IMR-90 (cell line): ENCODE data around the gene TM4SF1. TPM values are rescaled to one million over a fixed set of nuclear protein-coding genes. Genes with fewer than 3 reads are reported as not detected.

ENCODE experiments used
- ATAC-seq: fragments of 200-7000 bp; cut with Tn5 transposase; 2 replicates; pipeline ENCODE4 v1.9.1; 2020; ENCODE audit warnings: low read depth, mild to moderate bottlenecking, moderate library complexity
- BruUV-seq: library from RNA; stranded (reverse); fragments of 400-500 nt; replicated peaks from 2 replicates; lab custom pipeline; 2021; lab: Mats Ljungman, UMichigan
- CTCF ChIA-PET: fragments of 300-600 bp; formaldehyde crosslinking; extraction: SDS; loops from one replicate; lab custom pipeline; 2021; ENCODE audit warnings: antibody characterized with exemption; lab: Yijun Ruan, JAX
- POLR2A ChIA-PET: fragments of 300-600 bp; sonication (Branson Sonifier 250); formaldehyde crosslinking; loops from one replicate; lab custom pipeline; 2022; ENCODE audit warnings: antibody characterized with exemption; ENCODE audit not compliant: unreplicated experiment; lab: Charles Lee
- DNase-seq: peaks from one replicate; pipeline ENCODE4 v3.0.0; 2013
- H2AFZ ChIP-seq: replicated peaks from 2 replicates; pipeline ENCODE3; 2013; ENCODE audit warnings: low read length, mild to moderate bottlenecking; ENCODE audit not compliant: poor library complexity
- H2AK5ac ChIP-seq: 2 replicates; pipeline ENCODE4 v1.6.1; 2013; ENCODE audit warnings: low read depth, low read length, inconsistent platforms
- H2AK9ac ChIP-seq: replicated peaks from 2 replicates; pipeline ENCODE3; 2013; ENCODE audit warnings: mild to moderate bottlenecking, low read depth, low read length, moderate library complexity; ENCODE audit not compliant: poor library complexity
- H2BK120ac ChIP-seq: 2 replicates; pipeline ENCODE4 v1.6.1; 2013; ENCODE audit warnings: low read depth, low read length, inconsistent platforms
- H2BK15ac ChIP-seq: 3 replicates; pipeline ENCODE4 v1.6.1; 2013; ENCODE audit warnings: low read depth, low read length, inconsistent platforms
- H2BK20ac ChIP-seq: 2 replicates; pipeline ENCODE4 v1.6.1; 2013; ENCODE audit warnings: low read depth, mild to moderate bottlenecking, inconsistent platforms, low read length, moderate library complexity
- H2BK5ac ChIP-seq: 2 replicates; pipeline ENCODE4 v1.6.1; 2013; ENCODE audit warnings: mild to moderate bottlenecking, low read depth, low read length, inconsistent platforms; ENCODE audit not compliant: poor library complexity, severe bottlenecking
- H3K14ac ChIP-seq: replicated peaks from 2 replicates; pipeline ENCODE4 v1.6.1; 2013; ENCODE audit warnings: low read depth, low read length, inconsistent platforms
- H3K18ac ChIP-seq: 2 replicates; pipeline ENCODE4 v1.6.1; 2013; ENCODE audit warnings: low read depth, low read length, control low read depth
- H3K23ac ChIP-seq: 2 replicates; pipeline ENCODE4 v1.6.1; 2013; ENCODE audit warnings: low read depth, low read length, inconsistent platforms
- H3K27ac ChIP-seq: 2 replicates; pipeline ENCODE4 v1.5.1; 2013; ENCODE audit warnings: mild to moderate bottlenecking, control low read depth, low read length; ENCODE audit not compliant: insufficient read depth
- H3K27me3 ChIP-seq: 2 replicates; pipeline ENCODE4 v1.6.1; 2013; ENCODE audit warnings: low read length; ENCODE audit not compliant: control insufficient read depth, insufficient read depth
- H3K36me3 ChIP-seq: 2 replicates; pipeline ENCODE4 v1.6.1; 2013; ENCODE audit warnings: low read length, mixed read lengths; ENCODE audit not compliant: control insufficient read depth, insufficient read depth
- H3K4ac ChIP-seq: 2 replicates; pipeline ENCODE4 v1.6.1; 2013; ENCODE audit warnings: low read depth, low read length, inconsistent platforms
- H3K4me1 ChIP-seq: 2 replicates; pipeline ENCODE4 v1.6.1; 2013; ENCODE audit warnings: low read length, mixed read lengths; ENCODE audit not compliant: control insufficient read depth, insufficient read depth
- H3K4me2 ChIP-seq: 2 replicates; pipeline ENCODE4 v1.6.1; 2013; ENCODE audit warnings: low read depth, mild to moderate bottlenecking, control low read depth, low read length, moderate library complexity
- H3K4me3 ChIP-seq: 2 replicates; pipeline ENCODE4 v1.5.1; 2013; ENCODE audit warnings: low read depth, mild to moderate bottlenecking, control low read depth, low read length, moderate library complexity; ENCODE audit not compliant: insufficient read depth
- H3K56ac ChIP-seq: 2 replicates; pipeline ENCODE4 v1.6.1; 2013; ENCODE audit warnings: low read length, inconsistent platforms; ENCODE audit not compliant: insufficient read depth; ENCODE audit errors: extremely low read depth
- H3K79me1 ChIP-seq, 2 experiments: 2 replicates each; pipeline ENCODE4 v1.6.1; 2013; ENCODE audit warnings: low read length in 2 of 2, inconsistent platforms in 1 of 2, low read depth in 1 of 2
- H3K9ac ChIP-seq: 2 replicates; pipeline ENCODE4 v1.6.1; 2013; ENCODE audit warnings: low read depth, low read length, control low read depth
- H3K9me1 ChIP-seq: 2 replicates; pipeline ENCODE4 v1.6.1; 2013; ENCODE audit warnings: low read length, inconsistent platforms; ENCODE audit not compliant: insufficient read depth
- H3K9me3 ChIP-seq: 2 replicates; pipeline ENCODE4 v1.6.1; 2013; ENCODE audit warnings: low read length; ENCODE audit not compliant: control insufficient read depth, insufficient read depth
- H4K20me1 ChIP-seq: 2 replicates; pipeline ENCODE4 v1.6.1; 2013; ENCODE audit warnings: low read length, inconsistent platforms; ENCODE audit not compliant: insufficient read depth
- H4K5ac ChIP-seq: 2 replicates; pipeline ENCODE4 v1.6.1; 2013; ENCODE audit warnings: mild to moderate bottlenecking, low read depth, low read length, control low read depth
- H4K8ac ChIP-seq, 2 experiments: 2 replicates each; pipeline ENCODE4 v1.6.1; 2013; ENCODE audit warnings: low read depth in 2 of 2, low read length in 2 of 2, control low read depth in 1 of 2, inconsistent platforms in 1 of 2
- H4K91ac ChIP-seq: 2 replicates; pipeline ENCODE4 v1.6.1; 2013; ENCODE audit warnings: low read depth, low read length, inconsistent platforms; ENCODE audit not compliant: insufficient read depth
- CTCF ChIP-seq: conservative IDR thresholded peaks from 2 replicates; pipeline ENCODE4 v1.5.1; 2012; ENCODE audit warnings: mild to moderate bottlenecking, low read depth, low read length, improper control_type of control experiment
- MAFK ChIP-seq: IDR thresholded peaks from 2 replicates; pipeline ENCODE4 v1.6.1; 2012; ENCODE audit warnings: low read depth, low read length, improper control_type of control experiment
- POLR2A ChIP-seq: IDR thresholded peaks from 2 replicates; pipeline ENCODE4 v1.6.1; 2012; ENCODE audit warnings: mild to moderate bottlenecking, low read depth, low read length
- RAD21 ChIP-seq: IDR thresholded peaks from 2 replicates; pipeline ENCODE4 v1.6.1; 2012; ENCODE audit warnings: low read length, improper control_type of control experiment
- RFX5 ChIP-seq: IDR thresholded peaks from 2 replicates; pipeline ENCODE4 v1.8.0; 2012; ENCODE audit warnings: low read depth, mild to moderate bottlenecking, low read length, moderate library complexity
- SMC3 ChIP-seq: fragments of 150-350 bp; IDR thresholded peaks from 2 replicates; pipeline ENCODE4 v1.6.1; 2016; ENCODE audit warnings: low read depth, mild to moderate bottlenecking, antibody characterized with exemption, low read length, moderate library complexity
- WGBS, 2 experiments: methylation state at CpG; one replicate each; pipeline versions ENCODE4 v1.1.5 to v1.1.7; 2013; ENCODE audit warnings: missing lambda C conversion rate in 2 of 2; ENCODE audit not compliant: insufficient read length in 1 of 2; ENCODE audit errors: extremely low coverage in 2 of 2; 5-methylcytosine and 5-hydroxymethylcytosine counted together
- dilution Hi-C: fragments of 300-500 bp; cut with HindIII; formaldehyde crosslinking; loops from one replicate; pipeline ENCODE4 v1.14.3; 2018; ENCODE audit warnings: low sequenced_read_pairs; ENCODE audit not compliant: unreplicated experiment
- in situ Hi-C: fragments of 300-500 bp; cut with MboI; formaldehyde crosslinking; loops from 3 replicates; pipeline ENCODE4 v1.14.3; 2019; ENCODE audit warnings: low sequenced_read_pairs, inconsistent platforms, mixed read lengths
- intact Hi-C: fragments of 100-400 bp; cut with micrococcal nuclease; formaldehyde crosslinking; loops from 2 replicates; pipeline ENCODE4 v1.10.0; 2022
- polyA plus RNA-seq, 3 experiments: library from polyadenylated mRNA; depleted of rRNA; stranded (reverse); fragments of >200 nt; gene quantifications; 2 replicates each; pipeline ENCODE4 v1.2.3, GENCODE V29; 2012; ENCODE audit warnings: low replicate concordance in 1 of 3
- total RNA-seq: library from RNA; depleted of rRNA; stranded (reverse); fragments of >200 nt; gene quantifications from 2 replicates; pipeline ENCODE4 v1.2.3, GENCODE V29; 2012

Gene TM4SF1
- total and polyA plus RNA-seq, 2 of the 4 experiments (the other 2 are of a cell fraction) = 232 to 302 TPM

- Histone ChIP-seq H3K56ac (no peak overlapping the region), H2BK15ac (no peak overlapping the region), H3K23ac (no peak overlapping the region), H4K8ac (no peak overlapping the region), H3K36me3 (no peaks in the 10 kb centered on the region), H2AK9ac (no peak overlapping the region), H4K20me1 (no peaks in the 10 kb centered on the region), H2BK120ac (no peak overlapping the region), H3K27ac (no peak overlapping the region), H3K27me3 (no peaks in the 10 kb centered on the region), H3K4me3 (no peak overlapping the region), H3K9ac (no peak overlapping the region), H3K18ac (no peak overlapping the region), H3K4me2 (no peak overlapping the region), H3K9me3 (no peaks in the 10 kb centered on the region), H3K4ac (no peak overlapping the region), H2AFZ (no peak overlapping the region), H2AK5ac (no peak overlapping the region), H2BK5ac (no peak overlapping the region), H4K91ac (no peak overlapping the region), H3K9me1 (no peaks in the 10 kb centered on the region), H3K14ac (no peak overlapping the region), H4K5ac (no peak overlapping the region), H3K79me1 (no peaks in the 10 kb centered on the region), H2BK20ac (no peak overlapping the region), H3K4me1 (no peaks in the 10 kb centered on the region; the same call in 1 of the 2 replicates)
- no peak for DNase-seq
- no peak for ATAC-seq
- dilution Hi-C loops (no loop called here), intact Hi-C loops (no loop called here), in situ Hi-C loops (no loop called here)
- no TSS peak for BruUV-seq
- CTCF ChIA-PET = interaction anchor here (0.6 to 1.2 kb wide), 2 partner anchors 9 to 12 kb away, joined by 3 read pairs; no protein-coding TSS in a partner anchor
- no CpG with 5 or more reads among the region's 2 CpGs for WGBS, 2 experiments
- no peak for TF ChIP-seq RAD21
- no peak for TF ChIP-seq CTCF
- no peak for TF ChIP-seq RFX5
- TF ChIP-seq MAFK = no peak
- TF ChIP-seq SMC3 = no peak
- TF ChIP-seq POLR2A = no peak
- POLR2A ChIA-PET = no interaction called here
These were observed 40.3 kb upstream of the TM4SF1 start for GRCh38 chr3:149417727-149418126.
